IMR-90 (cell line): ENCODE results near the gene HYAL2. TPM values are rescaled to one million over a fixed set of nuclear protein-coding genes. Genes with fewer than 3 reads are reported as not detected.

Experiments
- ATAC-seq: fragments of 200-7000 bp; cut with Tn5 transposase; 2 replicates; pipeline ENCODE4 v1.9.1; 2020; ENCODE audit warnings: low read depth, mild to moderate bottlenecking, moderate library complexity
- BruUV-seq: library from RNA; stranded (reverse); fragments of 400-500 nt; replicated peaks from 2 replicates; lab custom pipeline; 2021; lab: Mats Ljungman, UMichigan
- CTCF ChIA-PET: fragments of 300-600 bp; formaldehyde crosslinking; extraction: SDS; loops from one replicate; lab custom pipeline; 2021; ENCODE audit warnings: antibody characterized with exemption; lab: Yijun Ruan, JAX
- POLR2A ChIA-PET: fragments of 300-600 bp; sonication (Branson Sonifier 250); formaldehyde crosslinking; loops from one replicate; lab custom pipeline; 2022; ENCODE audit warnings: antibody characterized with exemption; ENCODE audit not compliant: unreplicated experiment; lab: Charles Lee
- DNase-seq: peaks from one replicate; pipeline ENCODE4 v3.0.0; 2013
- H2AFZ ChIP-seq: replicated peaks from 2 replicates; pipeline ENCODE3; 2013; ENCODE audit warnings: low read length, mild to moderate bottlenecking; ENCODE audit not compliant: poor library complexity
- H2AK5ac ChIP-seq: 2 replicates; pipeline ENCODE4 v1.6.1; 2013; ENCODE audit warnings: low read depth, low read length, inconsistent platforms
- H2AK9ac ChIP-seq: replicated peaks from 2 replicates; pipeline ENCODE3; 2013; ENCODE audit warnings: mild to moderate bottlenecking, low read depth, low read length, moderate library complexity; ENCODE audit not compliant: poor library complexity
- H2BK120ac ChIP-seq: 2 replicates; pipeline ENCODE4 v1.6.1; 2013; ENCODE audit warnings: low read depth, low read length, inconsistent platforms
- H2BK15ac ChIP-seq: 3 replicates; pipeline ENCODE4 v1.6.1; 2013; ENCODE audit warnings: low read depth, low read length, inconsistent platforms
- H2BK20ac ChIP-seq: 2 replicates; pipeline ENCODE4 v1.6.1; 2013; ENCODE audit warnings: low read depth, mild to moderate bottlenecking, inconsistent platforms, low read length, moderate library complexity
- H2BK5ac ChIP-seq: 2 replicates; pipeline ENCODE4 v1.6.1; 2013; ENCODE audit warnings: mild to moderate bottlenecking, low read depth, low read length, inconsistent platforms; ENCODE audit not compliant: poor library complexity, severe bottlenecking
- H3K14ac ChIP-seq: replicated peaks from 2 replicates; pipeline ENCODE4 v1.6.1; 2013; ENCODE audit warnings: low read depth, low read length, inconsistent platforms
- H3K18ac ChIP-seq: 2 replicates; pipeline ENCODE4 v1.6.1; 2013; ENCODE audit warnings: low read depth, low read length, control low read depth
- H3K23ac ChIP-seq: 2 replicates; pipeline ENCODE4 v1.6.1; 2013; ENCODE audit warnings: low read depth, low read length, inconsistent platforms
- H3K27ac ChIP-seq: 2 replicates; pipeline ENCODE4 v1.5.1; 2013; ENCODE audit warnings: mild to moderate bottlenecking, control low read depth, low read length; ENCODE audit not compliant: insufficient read depth
- H3K27me3 ChIP-seq: 2 replicates; pipeline ENCODE4 v1.6.1; 2013; ENCODE audit warnings: low read length; ENCODE audit not compliant: control insufficient read depth, insufficient read depth
- H3K36me3 ChIP-seq: 2 replicates; pipeline ENCODE4 v1.6.1; 2013; ENCODE audit warnings: low read length, mixed read lengths; ENCODE audit not compliant: control insufficient read depth, insufficient read depth
- H3K4ac ChIP-seq: 2 replicates; pipeline ENCODE4 v1.6.1; 2013; ENCODE audit warnings: low read depth, low read length, inconsistent platforms
- H3K4me1 ChIP-seq: 2 replicates; pipeline ENCODE4 v1.6.1; 2013; ENCODE audit warnings: low read length, mixed read lengths; ENCODE audit not compliant: control insufficient read depth, insufficient read depth
- H3K4me2 ChIP-seq: 2 replicates; pipeline ENCODE4 v1.6.1; 2013; ENCODE audit warnings: low read depth, mild to moderate bottlenecking, control low read depth, low read length, moderate library complexity
- H3K4me3 ChIP-seq: 2 replicates; pipeline ENCODE4 v1.5.1; 2013; ENCODE audit warnings: low read depth, mild to moderate bottlenecking, control low read depth, low read length, moderate library complexity; ENCODE audit not compliant: insufficient read depth
- H3K56ac ChIP-seq: 2 replicates; pipeline ENCODE4 v1.6.1; 2013; ENCODE audit warnings: low read length, inconsistent platforms; ENCODE audit not compliant: insufficient read depth; ENCODE audit errors: extremely low read depth
- H3K79me1 ChIP-seq, 2 experiments: 2 replicates each; pipeline ENCODE4 v1.6.1; 2013; ENCODE audit warnings: low read length in 2 of 2, inconsistent platforms in 1 of 2, low read depth in 1 of 2
- H3K9ac ChIP-seq: 2 replicates; pipeline ENCODE4 v1.6.1; 2013; ENCODE audit warnings: low read depth, low read length, control low read depth
- H3K9me1 ChIP-seq: 2 replicates; pipeline ENCODE4 v1.6.1; 2013; ENCODE audit warnings: low read length, inconsistent platforms; ENCODE audit not compliant: insufficient read depth
- H3K9me3 ChIP-seq: 2 replicates; pipeline ENCODE4 v1.6.1; 2013; ENCODE audit warnings: low read length; ENCODE audit not compliant: control insufficient read depth, insufficient read depth
- H4K20me1 ChIP-seq: 2 replicates; pipeline ENCODE4 v1.6.1; 2013; ENCODE audit warnings: low read length, inconsistent platforms; ENCODE audit not compliant: insufficient read depth
- H4K5ac ChIP-seq: 2 replicates; pipeline ENCODE4 v1.6.1; 2013; ENCODE audit warnings: mild to moderate bottlenecking, low read depth, low read length, control low read depth
- H4K8ac ChIP-seq, 2 experiments: 2 replicates each; pipeline ENCODE4 v1.6.1; 2013; ENCODE audit warnings: low read depth in 2 of 2, low read length in 2 of 2, control low read depth in 1 of 2, inconsistent platforms in 1 of 2
- H4K91ac ChIP-seq: 2 replicates; pipeline ENCODE4 v1.6.1; 2013; ENCODE audit warnings: low read depth, low read length, inconsistent platforms; ENCODE audit not compliant: insufficient read depth
- FOS ChIP-seq: fragments of 150-350 bp; IDR thresholded peaks from 2 replicates; pipeline ENCODE4 v1.6.1; 2016; ENCODE audit warnings: low read depth, low read length
- MAZ ChIP-seq: IDR thresholded peaks from 2 replicates; pipeline ENCODE4 v1.6.1; 2012; ENCODE audit warnings: low read depth, mild to moderate bottlenecking, low read length, improper control_type of control experiment, moderate library complexity, borderline replicate concordance
- WGBS, 2 experiments: methylation state at CpG; one replicate each; pipeline versions ENCODE4 v1.1.5 to v1.1.7; 2013; ENCODE audit warnings: missing lambda C conversion rate in 2 of 2; ENCODE audit not compliant: insufficient read length in 1 of 2; ENCODE audit errors: extremely low coverage in 2 of 2; 5-methylcytosine and 5-hydroxymethylcytosine counted together
- dilution Hi-C: fragments of 300-500 bp; cut with HindIII; formaldehyde crosslinking; loops from one replicate; pipeline ENCODE4 v1.14.3; 2018; ENCODE audit warnings: low sequenced_read_pairs; ENCODE audit not compliant: unreplicated experiment
- in situ Hi-C: fragments of 300-500 bp; cut with MboI; formaldehyde crosslinking; loops from 3 replicates; pipeline ENCODE4 v1.14.3; 2019; ENCODE audit warnings: low sequenced_read_pairs, inconsistent platforms, mixed read lengths
- intact Hi-C: fragments of 100-400 bp; cut with micrococcal nuclease; formaldehyde crosslinking; loops from 2 replicates; pipeline ENCODE4 v1.10.0; 2022
- polyA plus RNA-seq, 3 experiments: library from polyadenylated mRNA; depleted of rRNA; stranded (reverse); fragments of >200 nt; gene quantifications; 2 replicates each; pipeline ENCODE4 v1.2.3, GENCODE V29; 2012; ENCODE audit warnings: low replicate concordance in 1 of 3
- total RNA-seq: library from RNA; depleted of rRNA; stranded (reverse); fragments of >200 nt; gene quantifications from 2 replicates; pipeline ENCODE4 v1.2.3, GENCODE V29; 2012

Gene HYAL2
- total and polyA plus RNA-seq, 2 of the 4 experiments (the other 2 are of a cell fraction), result 56.8 to 104 TPM

- no peaks in the 10 kb centered on the region for H3K9me3 ChIP-seq
- H3K9ac ChIP-seq, result no peak overlapping the region
- dilution Hi-C loops (no loop called here), in situ Hi-C loops (no loop called here), intact Hi-C loops (no loop called here)
- H3K9me1 ChIP-seq, result 0 out of 2 replicates have a peak, but pooled peaks cover 6% of the 10 kb centered on the region
- ATAC-seq, result peak; percentile 94
- H3K4me1 ChIP-seq, result peaks cover 3% of the 10 kb centered on the region; the same call in 1 of the 2 replicates
- no peak overlapping the region for H2AK5ac ChIP-seq
- H3K56ac ChIP-seq, result no peak overlapping the region
- H3K79me1 ChIP-seq, result no peaks in the 10 kb centered on the region
- H2AK9ac ChIP-seq, result peak overlapping the region; percentile 85
- no peak overlapping the region for H2BK120ac ChIP-seq
- H4K8ac ChIP-seq, result peak overlapping the region in 1 of 2 experiments; percentile 37; a peak in 2 of 4 replicates
- H3K4me2 ChIP-seq, result peak overlapping the region; percentile 99
- H3K27ac ChIP-seq, result no peak overlapping the region
- no peak overlapping the region for H4K91ac ChIP-seq
- H3K4me3 ChIP-seq, result peak overlapping the region; percentile 63
- 3% methylated on average over 13 of the region's 53 CpGs; no CpG with 5 or more reads in 1 of the 2 experiments for WGBS, 2 experiments
- no peak overlapping the region for H3K14ac ChIP-seq
- TF ChIP-seq MAZ (0 out of 2 replicates have a peak, but pooled peaks have one; percentile 26), FOS (no peak)
- no peak overlapping the region; the same call in 1 of the 2 replicates for H3K23ac ChIP-seq
- H4K5ac ChIP-seq, result no peak overlapping the region
- POLR2A ChIA-PET, result interaction anchor here (0.7 kb wide), 1 partner anchor 11 kb away, joined by 4 read pairs; no protein-coding TSS in a partner anchor
- peak; percentile 49 for DNase-seq
- no peak overlapping the region for H2BK5ac ChIP-seq
- CTCF ChIA-PET, result no interaction called here
- no peaks in the 10 kb centered on the region for H4K20me1 ChIP-seq
- no peak overlapping the region for H2BK15ac ChIP-seq
- H2BK20ac ChIP-seq, result no peak overlapping the region
- peaks cover 34% of the 10 kb centered on the region for H3K27me3 ChIP-seq
- H3K18ac ChIP-seq, result no peak overlapping the region
- H3K36me3 ChIP-seq, result no peaks in the 10 kb centered on the region
- no TSS peak for BruUV-seq
- H3K4ac ChIP-seq, result no peak overlapping the region
- H2AFZ ChIP-seq, result peak overlapping the region; percentile 98
Measured at GRCh38 chr3:50365080-50365841, 42.7 kb upstream of the HYAL2 start.
